Heart left ventricle (tissue), 16 donors: Measurements from ENCODE around the gene CBL. TPM values are rescaled to one million over a fixed set of nuclear protein-coding genes. Genes with fewer than 3 reads are reported as not detected.
"Not testable (repeated sequence)": the region's sequence is repeated elsewhere in the genome, so short reads cannot be mapped to it uniquely, and the experiment has no call there.

Experiments used
- ATAC-seq, 4 donors: fragments of 200-7000 bp; cut with Tn5 transposase; one replicate each; pipeline ENCODE4 v1.9.1; 2020 to 2022; ENCODE audit warnings: moderate library complexity in 4 of 4, mild to moderate bottlenecking in 3 of 4, moderate number of reproducible peaks in 1 of 4
- DNase-seq, 5 donors: peaks; one replicate each; pipeline ENCODE4 v3.0.0-alpha.2; 2020
- H3K27ac ChIP-seq, 12 donors: fragments of 200-600 bp; sonication (generic) in 4 of 12; one replicate each; pipeline versions ENCODE4 v1.5.0 to v1.8.0; 2016 to 2022; ENCODE audit warnings: mild to moderate bottlenecking in 2 of 12
- H3K27me3 ChIP-seq, 9 donors: fragments of 200-600 bp; sonication (generic) in 2 of 9; one replicate each; pipeline versions ENCODE4 v1.5.1 to v1.8.0; 2016 to 2022; ENCODE audit warnings: mild to moderate bottlenecking in 3 of 9
- H3K36me3 ChIP-seq, 9 donors: fragments of 200-600 bp; sonication (generic) in 2 of 9; one replicate each; pipeline versions ENCODE4 v1.5.0 to v1.8.0; 2018 to 2022; ENCODE audit warnings: mild to moderate bottlenecking in 2 of 9
- H3K4me1 ChIP-seq, 12 donors: fragments of 200-600 bp; sonication (generic) in 4 of 12; one replicate each; pipeline versions ENCODE4 v1.5.0 to v1.8.0; 2016 to 2022; ENCODE audit warnings: mild to moderate bottlenecking in 3 of 12
- H3K4me3 ChIP-seq, 12 donors: fragments of 200-600 bp; sonication (generic) in 4 of 12; one replicate each; pipeline versions ENCODE4 v1.5.0 to v1.8.0; 2017 to 2022; ENCODE audit warnings: mild to moderate bottlenecking in 9 of 12, moderate library complexity in 4 of 12
- H3K9me3 ChIP-seq, 12 donors: fragments of 200-600 bp; sonication (generic) in 4 of 12; one replicate each; pipeline versions ENCODE4 v1.5.0 to v1.8.0; 2016 to 2022; ENCODE audit warnings: mild to moderate bottlenecking in 1 of 12
- CTCF ChIP-seq, 12 donors: fragments of 200-600 bp; sonication (generic) in 4 of 12; IDR thresholded peaks; one replicate each; pipeline versions ENCODE4 v1.5.0 to v1.8.0; 2018 to 2022; ENCODE audit warnings: antibody characterized with exemption in 12 of 12, mild to moderate bottlenecking in 5 of 12
- POLR2A ChIP-seq, 2 donors: fragments of 450-650 bp; IDR thresholded peaks; one replicate each; pipeline ENCODE4 v1.6.1; 2017; ENCODE audit warnings: antibody characterized with exemption in 2 of 2, mild to moderate bottlenecking in 2 of 2, moderate library complexity in 2 of 2
- WGBS, 4 donors: extraction: QIAGEN DNeasy Blood & Tissue Kit in 2 of 4; methylation state at CpG; one replicate each; pipeline versions ENCODE4 v1.1.5 to v1.1.7; 2013 to 2018; 5-methylcytosine and 5-hydroxymethylcytosine counted together
- intact Hi-C, 10 donors: fragments of 100-400 bp; cut with DNase I; formaldehyde crosslinking; loops; one replicate each; pipeline versions ENCODE4 v1.11.1 to v1.14.2; 2022
- polyA plus RNA-seq, 2 donors: library from polyadenylated mRNA; stranded (reverse); fragments of 200-250 nt; gene quantifications; one replicate each; pipeline ENCODE4 v1.2.3, GENCODE V29; 2013
- total RNA-seq, 9 donors: library from RNA; depleted of rRNA in 2 of 9; stranded (reverse); fragments of >200 nt in 2 of 9; fragmentation: NEBNext Ultra II Directional in 3 of 9; extraction: Animal tissue kit (Norgen Biotek cat#: 25700) in 3 of 9; gene quantifications; one replicate each; pipeline versions ENCODE4 v1.1.0 to v1.2.4, GENCODE V29; 2016 to 2023
- donor health status: ischemic (EF 13 %, LVEDD 7.1; RV severe dilation, severe dysfunction).
- donor health status: healthy with polysubstance abuse.
- donor health status: DM: no; HTN: yes; CAD: no.
- donor health status: DM: no; HTN: no; CAD: no.
- donor health status: ischemic (EF 25% LVEDD 6.9; RV normal size, moderate dysfunction).
- donor health status: ischemic (EF 25% LVEDD 5.7; RV mildly dilated, moderate dysfunction).
- donor health status: healthy.
- donor health status: DM: yes; HTN: yes; CAD: no.
- donor health status: ischemic (EF 35%, LVEDD 5.7; RV mildly dilated, moderate dysfunction).
- donor health status: nonischemic (EF 11% LVEDD 7.7; RV severe dilation, severe dysfunction).
- donor health status: DM: yes; HTN: yes; CAD: no.
- donor health status: PGD.
- donor health status: ischemic (EF 29% LVEDD 5.4; RV normal size, mild dysfunction).
- donor health status: nonischemic (EF 23%, LVEDD 6.1; RV moderate dilation, normal function).

CBL gene
- total and polyA plus RNA-seq, 11 donors = 3.1 to 20.4 (median 7.4) TPM

GRCh38 chr11:119179342-119179741, 26.8 kb upstream of the CBL start:
- no peak for DNase-seq
- intact Hi-C loops = no loop called here
- Histone ChIP-seq H3K27me3 (no peaks in the 10 kb centered on the region), H3K27ac (no peak overlapping the region), H3K9me3 (no peaks in the 10 kb centered on the region), H3K4me1 (peaks cover 0 to 23% (median 0%) of the 10 kb centered on the region in 12 donors), H3K4me3 (no peak overlapping the region), H3K36me3 (peaks cover 0 to 78% (median 51%) of the 10 kb centered on the region in 9 donors)
- WGBS, 4 donors = 95 to 96% (median 96%) methylated on average over 6 of the region's 6 CpGs
- no peak for ATAC-seq
- TF ChIP-seq CTCF (IDR thresholded peaks at IDR 0.05) (no peak), POLR2A (IDR thresholded peaks at IDR 0.05) (no peak)

- TF ChIP-seq POLR2A (IDR thresholded peaks at IDR 0.05) (no peak), CTCF (IDR thresholded peaks at IDR 0.05) (no peak)
- no peak for ATAC-seq
- peaks cover 0 to 71% (median 45%) of the 10 kb centered on the region in 9 donors for H3K36me3 ChIP-seq
These were observed 26.2 kb upstream of the CBL start for GRCh38 chr11:119179983-119180382.

DNA sequence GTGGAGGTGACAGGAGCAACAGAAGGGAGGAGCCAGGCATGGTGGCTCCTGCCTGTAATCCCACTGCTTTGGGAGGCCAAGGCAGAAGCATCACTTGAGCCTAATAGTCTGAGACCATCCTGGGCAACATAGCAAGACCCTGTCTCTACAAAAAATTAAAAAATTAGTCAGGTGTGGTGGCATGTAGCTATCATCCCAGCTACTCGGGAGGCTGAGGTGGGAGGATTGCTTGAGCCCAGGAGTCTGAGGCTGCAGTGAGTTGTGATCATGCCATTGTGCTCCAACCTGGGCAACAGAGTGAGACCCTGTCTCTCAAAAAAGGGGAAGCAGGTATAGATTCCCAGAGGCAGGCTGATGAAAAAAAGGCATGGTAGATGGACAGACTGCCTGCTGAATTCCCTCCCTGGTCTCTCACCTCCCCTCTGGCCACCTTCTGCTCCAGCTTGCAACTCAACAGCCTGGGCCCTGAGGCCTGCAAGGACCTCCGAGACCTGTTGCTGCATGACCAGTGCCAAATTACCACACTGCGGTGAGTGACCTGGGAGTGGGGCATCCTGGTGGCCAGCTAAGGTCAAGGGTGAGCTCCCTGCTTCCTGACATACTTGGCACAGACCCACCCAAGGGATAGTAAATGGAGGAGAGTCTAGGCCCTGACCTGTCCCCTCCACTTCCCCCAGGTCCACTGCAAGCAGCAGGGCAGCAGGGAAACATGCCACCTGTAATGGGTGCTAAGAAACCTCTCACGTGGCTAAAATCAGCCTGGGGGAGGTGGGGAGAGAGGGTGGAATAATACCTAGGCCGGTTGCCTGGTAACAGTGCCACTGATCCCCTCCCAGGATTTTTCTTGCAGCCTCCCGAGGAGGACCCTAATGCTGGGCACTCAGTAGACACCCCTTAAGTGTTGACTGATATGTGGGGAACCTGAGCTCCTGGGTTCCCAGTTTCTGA, 25.1 kb upstream of the CBL start:
- no peak for TF ChIP-seq POLR2A (IDR thresholded peaks at IDR 0.05)
- TF ChIP-seq CTCF (IDR thresholded peaks at IDR 0.05) = no peak
- intact Hi-C loops = no loop called here
- DNase-seq = no peak
- Histone ChIP-seq H3K4me3 (no peak overlapping the region), H3K9me3 (no peaks in the 10 kb centered on the region), H3K27me3 (no peaks in the 10 kb centered on the region), H3K4me1 (peaks cover 0 to 23% (median 0%) of the 10 kb centered on the region in 12 donors), H3K27ac (no peak overlapping the region), H3K36me3 (peaks cover 0 to 61% (median 36%) of the 10 kb centered on the region in 9 donors)
- 81 to 85% (median 84%) methylated on average over 5 to 6 of the region's 6 CpGs for WGBS, 4 donors
- no peak for ATAC-seq

More at GRCh38 chr11:119179983-119180382, 26.2 kb upstream of the CBL start:
- intact Hi-C loops = no loop called here
- no peaks in the 10 kb centered on the region for H3K9me3 ChIP-seq
- no peaks in the 10 kb centered on the region for H3K27me3 ChIP-seq
- 85 to 97% (median 89%) methylated on average over 6 to 10 of the region's 10 CpGs for WGBS, 4 donors
- H3K4me3 ChIP-seq = no peak overlapping the region
- DNase-seq = no peak
- H3K4me1 ChIP-seq = peaks cover 0 to 23% (median 0%) of the 10 kb centered on the region in 12 donors
- H3K27ac ChIP-seq = no peak overlapping the region

DNA sequence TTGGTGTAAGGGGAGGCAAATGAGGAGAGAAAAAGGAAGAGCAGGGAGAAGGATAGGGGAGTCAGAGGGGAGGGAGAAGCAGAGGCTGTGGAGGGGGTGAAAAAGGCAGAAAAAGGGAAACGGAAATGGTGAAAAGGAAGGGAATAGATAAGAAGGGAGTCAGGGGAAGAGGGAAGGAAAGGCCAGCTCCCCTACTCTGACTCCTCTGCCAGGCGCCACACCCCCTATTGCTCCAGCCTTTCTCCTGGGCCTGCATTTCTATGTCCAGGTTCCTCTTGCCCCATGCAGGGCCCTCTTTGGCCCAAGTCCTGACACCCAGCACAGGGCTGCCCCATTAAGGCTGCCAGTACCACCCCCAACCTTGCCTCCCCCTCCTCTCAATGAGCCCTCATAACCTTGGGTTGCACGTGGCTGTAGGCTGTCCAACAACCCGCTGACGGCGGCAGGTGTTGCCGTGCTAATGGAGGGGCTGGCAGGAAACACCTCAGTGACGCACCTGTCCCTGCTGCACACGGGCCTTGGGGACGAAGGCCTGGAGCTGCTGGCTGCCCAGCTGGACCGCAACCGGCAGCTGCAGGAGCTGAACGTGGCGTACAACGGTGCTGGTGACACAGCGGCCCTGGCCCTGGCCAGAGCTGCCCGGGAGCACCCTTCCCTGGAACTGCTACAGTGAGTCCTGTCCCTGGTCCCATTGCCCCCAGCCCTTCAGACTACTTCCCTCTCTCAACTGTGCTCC, 24.3 kb upstream of the CBL start:
- no peak overlapping the region for H3K4me3 ChIP-seq
- no peak for DNase-seq
- H3K27ac ChIP-seq = no peak overlapping the region
- H3K9me3 ChIP-seq = no peaks in the 10 kb centered on the region
- TF ChIP-seq POLR2A (IDR thresholded peaks at IDR 0.05) (no peak), CTCF (IDR thresholded peaks at IDR 0.05) (no peak)
- WGBS, 4 donors = 85 to 88% (median 86%) methylated on average over 9 to 17 of the region's 17 CpGs
- no peaks in the 10 kb centered on the region for H3K27me3 ChIP-seq
- intact Hi-C loops = no loop called here
- ATAC-seq = no peak
- H3K4me1 ChIP-seq = peaks cover 0 to 23% (median 0%) of the 10 kb centered on the region in 12 donors
- peaks cover 0 to 53% (median 29%) of the 10 kb centered on the region in 9 donors for H3K36me3 ChIP-seq

DNA sequence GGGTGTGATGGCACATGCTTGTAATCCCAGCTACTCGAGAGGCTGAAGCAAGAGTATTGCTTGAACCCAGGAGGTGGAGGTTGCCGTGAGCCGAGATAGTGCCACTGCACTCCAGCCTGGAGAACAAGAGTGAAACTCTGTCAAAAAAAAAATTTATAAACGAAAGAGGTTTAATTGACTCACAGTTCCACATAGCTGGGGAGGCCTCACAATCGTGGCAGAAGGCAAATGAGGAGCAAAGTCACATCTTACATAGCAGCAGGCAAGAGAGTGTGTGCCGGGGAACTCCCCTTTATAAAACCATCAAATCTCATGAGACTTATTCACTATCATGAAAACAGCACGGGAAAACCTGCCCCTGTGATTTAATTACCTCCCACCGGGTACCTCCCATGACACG, 21.7 kb upstream of the CBL start:
- H3K4me1 ChIP-seq, intact Hi-C loops, ATAC-seq, H3K4me3 ChIP-seq, DNase-seq, H3K27me3 ChIP-seq, H3K27ac ChIP-seq, H3K9me3 ChIP-seq: not testable (repeated sequence)
- H3K36me3 ChIP-seq = peaks cover 0 to 40% (median 15%) of the 10 kb centered on the region in 9 donors
- 78 to 86% (median 82%) methylated on average over 9 of the region's 9 CpGs for WGBS, 4 donors
